IPS DF 6.9 (cell line): ENCODE data around the gene CCL21.
"Not testable (repeated sequence)": the region's sequence is repeated elsewhere in the genome, so short reads cannot be mapped to it uniquely, and the experiment has no call there.

Experiments
- DNase-seq: peaks from one replicate; pipeline ENCODE4 v3.0.0-alpha.2; 2013; ENCODE audit warnings: low read depth, low spot score
- H3K27ac ChIP-seq: one replicate; pipeline ENCODE4 v1.5.1; 2013; ENCODE audit warnings: low read length, control low read depth
- H3K27me3 ChIP-seq: 2 replicates; pipeline ENCODE4 v1.6.1; 2013; ENCODE audit warnings: mild to moderate bottlenecking, low read length; ENCODE audit not compliant: control insufficient read depth, insufficient read depth
- H3K36me3 ChIP-seq: 2 replicates; pipeline ENCODE4 v1.6.1; 2013; ENCODE audit warnings: low read length; ENCODE audit not compliant: control insufficient read depth, insufficient read depth
- H3K4me1 ChIP-seq: 2 replicates; pipeline ENCODE4 v1.6.1; 2013; ENCODE audit warnings: low read length; ENCODE audit not compliant: control insufficient read depth, insufficient read depth
- H3K4me3 ChIP-seq: 2 replicates; pipeline ENCODE4 v1.5.1; 2013; ENCODE audit warnings: mild to moderate bottlenecking, low read length
- H3K9me3 ChIP-seq: 2 replicates; pipeline ENCODE4 v1.6.1; 2013; ENCODE audit warnings: low read length, inconsistent platforms; ENCODE audit not compliant: control insufficient read depth, insufficient read depth
- WGBS: extraction: QIAGEN DNeasy Blood & Tissue Kit; methylation state at CpG from one replicate; pipeline ENCODE4 v1.1.7; 2013; ENCODE audit warnings: mixed read lengths, missing lambda C conversion rate; ENCODE audit not compliant: insufficient read length, insufficient coverage; 5-methylcytosine and 5-hydroxymethylcytosine counted together

CCL21 gene

DNA sequence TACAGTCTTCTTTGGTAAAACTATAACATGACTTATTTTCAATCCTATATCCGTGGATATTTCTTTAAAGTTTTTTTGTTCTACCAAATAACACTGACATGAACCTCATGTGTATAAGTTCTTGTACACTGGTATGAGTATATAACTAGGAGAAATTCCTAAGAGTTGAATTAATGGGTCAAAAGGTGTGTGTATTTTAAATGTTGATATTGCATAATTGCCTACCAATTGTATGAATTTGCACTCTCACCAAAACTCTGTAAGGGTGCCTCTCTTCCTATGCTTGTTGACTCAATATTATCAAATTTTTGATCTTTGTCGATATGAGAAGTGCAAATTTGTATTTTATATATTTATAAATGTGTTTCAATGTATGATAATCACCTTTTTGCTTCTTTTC lies 22.9 kb upstream of the CCL21 start:
- Histone ChIP-seq H3K27ac (no peak overlapping the region), H3K4me3 (no peak overlapping the region), H3K27me3 (no peaks in the 10 kb centered on the region), H3K36me3 (no peaks in the 10 kb centered on the region), H3K9me3 (no peaks in the 10 kb centered on the region), H3K4me1 (no peaks in the 10 kb centered on the region)
- DNase-seq = no peak
- WGBS = no CpG with 5 or more reads among the region's 2 CpGs

GRCh38 chr9:34732478-34732877 lies 22.5 kb upstream of the CCL21 start:
- Histone ChIP-seq H3K27ac (no peak overlapping the region), H3K27me3 (no peaks in the 10 kb centered on the region), H3K9me3 (no peaks in the 10 kb centered on the region), H3K4me3 (no peak overlapping the region), H3K36me3 (no peaks in the 10 kb centered on the region), H3K4me1 (no peaks in the 10 kb centered on the region)
- no CpG with 5 or more reads among the region's 1 CpG for WGBS
- no peak for DNase-seq

- Histone ChIP-seq H3K4me3 (no peak overlapping the region), H3K27ac (no peak overlapping the region), H3K36me3 (no peaks in the 10 kb centered on the region), H3K27me3 (no peaks in the 10 kb centered on the region), H3K9me3 (no peaks in the 10 kb centered on the region), H3K4me1 (no peaks in the 10 kb centered on the region)
- DNase-seq = no peak
- no CpG with 5 or more reads among the region's 11 CpGs for WGBS
These were observed 13.2 kb upstream of the CCL21 start for GRCh38 chr9:34723141-34723540.

DNA sequence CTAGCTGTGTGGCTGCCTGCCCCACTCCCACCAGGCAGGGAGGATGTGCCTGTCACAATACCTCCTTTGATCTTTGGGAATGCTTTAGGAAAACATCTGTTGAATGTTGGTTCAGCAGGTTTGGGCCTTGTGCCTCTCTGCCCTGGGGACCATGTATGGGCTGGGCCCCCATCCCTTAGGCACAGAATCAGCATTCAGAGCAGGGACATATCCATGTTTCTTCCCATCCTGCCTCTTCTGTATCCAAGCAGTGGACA lies 9.8 kb upstream of the CCL21 start:
- not testable (repeated sequence) for H3K27ac ChIP-seq, H3K4me3 ChIP-seq, DNase-seq, H3K27me3 ChIP-seq, H3K9me3 ChIP-seq, H3K4me1 ChIP-seq, H3K36me3 ChIP-seq

DNA sequence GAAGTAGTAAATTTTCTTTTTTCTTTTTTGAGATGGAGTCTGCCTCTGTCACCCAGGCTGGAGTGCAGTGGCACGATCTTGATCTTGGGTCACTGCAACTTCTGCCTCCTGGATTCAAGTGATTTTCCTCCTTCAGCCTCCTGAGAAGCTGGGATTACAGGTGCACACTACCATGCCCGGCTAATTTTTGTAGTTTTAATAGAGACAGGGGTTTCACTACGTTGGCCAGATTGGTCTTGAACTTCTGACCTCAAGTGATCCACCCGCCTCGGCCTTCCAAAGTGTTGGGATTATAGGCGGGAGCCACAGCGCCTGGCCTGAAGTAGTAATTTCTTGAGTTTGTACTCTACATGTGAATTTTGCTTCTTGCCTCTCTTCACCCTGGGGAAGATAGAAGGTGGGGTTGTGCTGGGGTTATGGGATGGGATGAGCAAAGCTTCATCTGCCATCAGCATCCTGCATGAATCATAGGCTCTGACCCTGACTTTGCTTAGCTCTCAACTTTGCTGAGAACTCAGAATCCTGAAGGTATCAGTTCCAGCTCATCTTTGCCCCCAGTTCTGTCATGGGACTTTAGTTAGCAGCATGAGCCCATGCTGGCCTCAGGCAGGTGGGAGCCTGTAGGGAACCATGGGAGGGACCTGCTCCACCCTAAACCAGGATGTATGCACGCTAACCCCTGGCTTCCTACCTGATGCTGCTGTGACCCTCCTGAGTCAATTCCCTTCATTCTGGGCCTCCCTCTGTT lies 9.3 kb upstream of the CCL21 start:
- WGBS = no CpG with 5 or more reads among the region's 8 CpGs
- H3K4me1 ChIP-seq = no peaks in the 10 kb centered on the region
- no peak overlapping the region for H3K4me3 ChIP-seq
- H3K27me3 ChIP-seq = no peaks in the 10 kb centered on the region
- H3K9me3 ChIP-seq = no peaks in the 10 kb centered on the region
- H3K36me3 ChIP-seq = no peaks in the 10 kb centered on the region
- no peak for DNase-seq
- no peak overlapping the region for H3K27ac ChIP-seq

- no peaks in the 10 kb centered on the region for H3K4me1 ChIP-seq
- no peaks in the 10 kb centered on the region for H3K36me3 ChIP-seq
- WGBS = no CpG with 5 or more reads among the region's 3 CpGs
- no peaks in the 10 kb centered on the region for H3K9me3 ChIP-seq
- no peak for DNase-seq
- no peaks in the 10 kb centered on the region for H3K27me3 ChIP-seq
- H3K27ac ChIP-seq = no peak overlapping the region
- H3K4me3 ChIP-seq = no peak overlapping the region
These were observed 8.2 kb upstream of the CCL21 start for GRCh38 chr9:34717996-34718614.

GRCh38 chr9:34716711-34717110 lies 6.8 kb upstream of the CCL21 start:
- no peak overlapping the region for H3K4me3 ChIP-seq
- H3K27me3 ChIP-seq = no peaks in the 10 kb centered on the region
- H3K36me3 ChIP-seq = no peaks in the 10 kb centered on the region
- no CpG with 5 or more reads among the region's 4 CpGs for WGBS
- H3K9me3 ChIP-seq = no peaks in the 10 kb centered on the region
- no peak overlapping the region for H3K27ac ChIP-seq
- no peaks in the 10 kb centered on the region for H3K4me1 ChIP-seq
- DNase-seq = no peak

DNA sequence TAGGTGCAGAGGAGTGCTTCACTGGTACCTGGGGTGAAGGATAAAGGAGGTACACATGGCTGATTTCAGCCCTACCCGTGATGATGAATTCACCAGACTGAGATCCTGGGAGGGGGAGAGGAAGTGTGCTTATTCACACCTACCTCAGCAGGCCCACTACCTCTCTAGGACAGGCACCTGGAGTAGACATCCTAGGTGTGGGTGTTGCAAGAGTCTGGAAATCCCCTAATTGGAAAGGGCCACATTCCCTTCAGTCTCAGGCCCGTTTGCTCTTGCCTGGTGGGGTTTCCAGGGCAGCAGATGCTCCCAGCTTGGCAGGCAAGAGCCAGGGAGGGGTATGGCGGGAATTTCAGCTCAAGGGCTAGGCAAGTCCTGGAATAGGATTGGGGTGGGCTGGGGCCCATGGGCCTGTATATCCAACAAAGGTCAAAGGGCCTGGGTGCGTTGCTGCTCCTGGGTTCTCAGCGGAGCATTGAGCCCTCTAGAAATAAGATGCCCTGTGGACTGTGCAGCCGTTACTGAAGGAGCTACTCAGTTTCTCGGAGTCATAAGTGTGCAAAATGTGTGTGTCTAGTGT lies 5.8 kb upstream of the CCL21 start:
- Histone ChIP-seq H3K4me1 (no peaks in the 10 kb centered on the region), H3K36me3 (no peaks in the 10 kb centered on the region), H3K9me3 (no peaks in the 10 kb centered on the region), H3K4me3 (no peak overlapping the region), H3K27me3 (no peaks in the 10 kb centered on the region), H3K27ac (no peak overlapping the region)
- DNase-seq = no peak
- WGBS = no CpG with 5 or more reads among the region's 7 CpGs

GRCh38 chr9:34714007-34714406 lies 4.1 kb upstream of the CCL21 start:
- no peak overlapping the region for H3K27ac ChIP-seq
- no peaks in the 10 kb centered on the region for H3K9me3 ChIP-seq
- H3K27me3 ChIP-seq = no peaks in the 10 kb centered on the region
- no peak overlapping the region for H3K4me3 ChIP-seq
- no peaks in the 10 kb centered on the region for H3K4me1 ChIP-seq
- no peak for DNase-seq
- no peaks in the 10 kb centered on the region for H3K36me3 ChIP-seq

DNA sequence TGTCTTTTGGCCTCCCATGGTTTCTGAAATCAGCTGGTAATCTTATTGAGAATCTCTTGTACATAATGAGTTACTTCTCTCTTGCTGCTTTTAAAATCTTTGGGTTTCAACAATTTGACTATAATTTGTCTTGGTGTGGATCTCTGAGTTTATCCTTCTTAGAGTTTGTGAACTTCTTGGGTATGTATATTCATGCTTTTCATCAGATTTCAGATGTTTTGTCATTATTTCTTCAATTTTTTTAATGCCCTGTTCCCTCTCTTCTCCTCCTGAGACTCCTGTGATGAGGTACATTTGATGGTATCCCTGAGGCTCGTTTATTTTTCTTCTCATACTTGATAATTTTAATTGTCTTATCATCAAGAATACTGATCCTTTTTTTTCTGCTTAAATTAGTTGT lies 2.2 kb upstream of the CCL21 start:
- WGBS = no CpG with 5 or more reads among the region's 1 CpG
- H3K4me3 ChIP-seq = no peak overlapping the region
- no peaks in the 10 kb centered on the region for H3K9me3 ChIP-seq
- DNase-seq = no peak
- no peaks in the 10 kb centered on the region for H3K36me3 ChIP-seq
- no peak overlapping the region for H3K27ac ChIP-seq
- H3K27me3 ChIP-seq = no peaks in the 10 kb centered on the region
- H3K4me1 ChIP-seq = no peaks in the 10 kb centered on the region
